ENCODE data around the gene MNT.

GRCh38 chr17:2388683-2389055, 12.2 kb downstream of the MNT start:
- TF ChIP-seq POLR2AphosphoS5 (IDR thresholded peaks at IDR 0.05) (no peak), EP300 (conservative IDR thresholded peaks at IDR 0.05; ENCODE audit: poor library complexity, severe bottlenecking) (no peak)

All from neural cell (in vitro differentiated cells).